Activated CD4-positive, alpha-beta T cell treated with anti-CD3 and anti-CD28 coated beads, Interleukin-2, amount 50 U/mL, for 4 hours (primary cell): ENCODE results near the gene CXorf51A.
"Not testable (repeated sequence)": the region's sequence is repeated elsewhere in the genome, so short reads cannot be mapped to it uniquely, and the experiment has no call there.

Experiments
- DNase-seq, 2 experiments: peaks; one replicate each; pipeline ENCODE4 v3.0.0-alpha.2; 2020

Gene CXorf51A

DNA sequence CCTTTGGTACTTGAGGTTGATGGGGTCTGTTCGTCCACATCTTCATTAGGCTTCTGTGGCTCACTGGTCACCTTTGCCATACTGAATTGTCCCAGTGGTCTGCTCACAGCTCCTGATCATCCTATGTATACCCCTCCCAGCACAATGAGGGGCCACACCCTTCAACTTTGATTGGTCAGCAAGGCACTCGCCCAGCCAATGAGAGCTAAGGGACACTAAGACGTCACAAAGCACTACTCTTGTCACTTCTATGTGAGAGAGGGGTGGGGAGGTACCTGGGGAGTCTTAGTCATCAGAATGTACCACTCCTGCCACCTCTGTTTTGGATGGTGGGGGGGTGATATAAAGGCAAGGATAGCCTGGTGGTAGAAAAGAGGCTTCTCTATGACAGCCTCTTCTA lies at the start of gene CXorf51A:
TSS of gene CXorf51A (minus strand) at position 101 of the 400 bp plus-strand sequence. CDS start at position 80, 21 bp downstream.
- not testable (repeated sequence) for DNase-seq

GRCh38 chrX:146863566-146863965 lies 49.0 kb upstream of the CXorf51A start:
- no peak for DNase-seq

- DNase-seq: no peak
These were observed 39.7 kb upstream of the CXorf51A start for GRCh38 chrX:146854281-146854680.

- DNase-seq: no peak
These were observed 17.4 kb upstream of the CXorf51A start for GRCh38 chrX:146831994-146832393.

DNA sequence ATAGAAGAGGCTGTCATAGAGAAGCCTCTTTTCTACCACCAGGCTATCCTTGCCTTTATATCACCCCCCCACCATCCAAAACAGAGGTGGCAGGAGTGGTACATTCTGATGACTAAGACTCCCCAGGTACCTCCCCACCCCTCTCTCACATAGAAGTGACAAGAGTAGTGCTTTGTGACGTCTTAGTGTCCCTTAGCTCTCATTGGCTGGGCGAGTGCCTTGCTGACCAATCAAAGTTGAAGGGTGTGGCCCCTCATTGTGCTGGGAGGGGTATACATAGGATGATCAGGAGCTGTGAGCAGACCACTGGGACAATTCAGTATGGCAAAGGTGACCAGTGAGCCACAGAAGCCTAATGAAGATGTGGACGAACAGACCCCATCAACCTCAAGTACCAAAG lies 5.1 kb downstream of the CXorf51A start, which contains the start of gene CXorf51B:
TSS of gene CXorf51B (plus strand) at position 301 of the 400 bp plus-strand sequence. CDS start at position 322, 21 bp downstream.
- DNase-seq: not testable (repeated sequence)
